Measurements from ENCODE around the gene MORF4L1. TPM values are rescaled to one million over a fixed set of nuclear protein-coding genes. Genes with fewer than 3 reads are reported as not detected.
"Not testable (repeated sequence)": the region's sequence is repeated elsewhere in the genome, so short reads cannot be mapped to it uniquely, and the experiment has no call there.

The MORF4L1 gene
- total RNA-seq, 1 experiment from 2014 or later = 428 TPM

- Histone ChIP-seq H3K27ac (no peak overlapping the region), H3K36me3 (peaks cover 81% of the 10 kb centered on the region), H3K4me1 (replicated peaks) (no peaks in the 10 kb centered on the region), H3K9me3 (replicated peaks) (no peaks in the 10 kb centered on the region), H3K4me3 (no peak overlapping the region), H3K27me3 (replicated peaks) (no peaks in the 10 kb centered on the region)
- DNase-seq (ENCODE audit: low read depth in 1 of 2, low spot score in 2 of 2) = no peak
These were observed 45.2 kb downstream of the MORF4L1 start for GRCh38 chr15:78917888-78918287.

- DNase-seq (ENCODE audit: low read depth in 1 of 2, low spot score in 2 of 2) = no peak
- Histone ChIP-seq H3K4me1 (replicated peaks) (no peaks in the 10 kb centered on the region), H3K27ac (no peak overlapping the region), H3K9me3 (replicated peaks) (no peaks in the 10 kb centered on the region), H3K4me3 (no peak overlapping the region), H3K36me3 (peaks cover 52% of the 10 kb centered on the region), H3K27me3 (replicated peaks) (no peaks in the 10 kb centered on the region)
These were observed 48.8 kb downstream of the MORF4L1 start for GRCh38 chr15:78921517-78921916.

- no peak overlapping the region for H3K27ac ChIP-seq
- H3K9me3 ChIP-seq (replicated peaks) = no peaks in the 10 kb centered on the region
- H3K4me1 ChIP-seq (replicated peaks) = no peaks in the 10 kb centered on the region
- no peaks in the 10 kb centered on the region for H3K27me3 ChIP-seq (replicated peaks)
- H3K4me3 ChIP-seq = no peak overlapping the region
- DNase-seq (ENCODE audit: low read depth in 1 of 2, low spot score in 2 of 2) = no peak
- H3K36me3 ChIP-seq = peaks cover 50% of the 10 kb centered on the region
These were observed 49.2 kb downstream of the MORF4L1 start for GRCh38 chr15:78921940-78922339.

- H3K27me3 ChIP-seq (replicated peaks) = no peaks in the 10 kb centered on the region
- H3K36me3 ChIP-seq = peaks cover 48% of the 10 kb centered on the region
- no peak overlapping the region for H3K4me3 ChIP-seq
- H3K27ac ChIP-seq = no peak overlapping the region
- no peaks in the 10 kb centered on the region for H3K9me3 ChIP-seq (replicated peaks)
- H3K4me1 ChIP-seq (replicated peaks) = no peaks in the 10 kb centered on the region
- DNase-seq (ENCODE audit: low read depth in 1 of 2, low spot score in 2 of 2) = no peak
These were observed 49.8 kb downstream of the MORF4L1 start for GRCh38 chr15:78922527-78922926.

GRCh38 chr15:78923015-78923414 lies 50.3 kb downstream of the MORF4L1 start:
- no peak for DNase-seq (ENCODE audit: low read depth in 1 of 2, low spot score in 2 of 2)
- H3K27me3 ChIP-seq (replicated peaks) = no peaks in the 10 kb centered on the region
- H3K4me1 ChIP-seq (replicated peaks) = no peaks in the 10 kb centered on the region
- no peaks in the 10 kb centered on the region for H3K9me3 ChIP-seq (replicated peaks)
- H3K36me3 ChIP-seq = peaks cover 44% of the 10 kb centered on the region
- H3K27ac ChIP-seq = no peak overlapping the region
- no peak overlapping the region for H3K4me3 ChIP-seq

- H3K27ac ChIP-seq = no peak overlapping the region
- no peak overlapping the region for H3K4me3 ChIP-seq
- peaks cover 39% of the 10 kb centered on the region for H3K36me3 ChIP-seq
- no peaks in the 10 kb centered on the region for H3K4me1 ChIP-seq (replicated peaks)
- no peak for DNase-seq (ENCODE audit: low read depth in 1 of 2, low spot score in 2 of 2)
- no peaks in the 10 kb centered on the region for H3K9me3 ChIP-seq (replicated peaks)
- H3K27me3 ChIP-seq (replicated peaks) = no peaks in the 10 kb centered on the region
These were observed 51.0 kb downstream of the MORF4L1 start for GRCh38 chr15:78923480-78924360.

GRCh38 chr15:78925076-78925624 lies 52.5 kb downstream of the MORF4L1 start:
- Histone ChIP-seq H3K27ac (no peak overlapping the region), H3K9me3 (replicated peaks) (no peaks in the 10 kb centered on the region), H3K4me1 (replicated peaks) (no peaks in the 10 kb centered on the region), H3K27me3 (replicated peaks) (no peaks in the 10 kb centered on the region), H3K4me3 (no peak overlapping the region), H3K36me3 (peaks cover 25% of the 10 kb centered on the region)
- no peak for DNase-seq (ENCODE audit: low read depth in 1 of 2, low spot score in 2 of 2)

- Histone ChIP-seq H3K27ac (no peak overlapping the region), H3K4me1 (replicated peaks) (peaks cover 7% of the 10 kb centered on the region), H3K27me3 (replicated peaks) (no peaks in the 10 kb centered on the region), H3K4me3 (no peak overlapping the region), H3K36me3 (peaks cover 18% of the 10 kb centered on the region), H3K9me3 (replicated peaks) (no peaks in the 10 kb centered on the region)
- no peak for DNase-seq (ENCODE audit: low read depth in 1 of 2, low spot score in 2 of 2)
These were observed 53.5 kb downstream of the MORF4L1 start for GRCh38 chr15:78925956-78926743.

- no peaks in the 10 kb centered on the region for H3K27me3 ChIP-seq (replicated peaks)
- no peak overlapping the region for H3K27ac ChIP-seq
- no peak overlapping the region for H3K4me3 ChIP-seq
- peaks cover 9% of the 10 kb centered on the region for H3K4me1 ChIP-seq (replicated peaks)
- no peaks in the 10 kb centered on the region for H3K9me3 ChIP-seq (replicated peaks)
- no peak for DNase-seq (ENCODE audit: low read depth in 1 of 2, low spot score in 2 of 2)
- peaks cover 7% of the 10 kb centered on the region for H3K36me3 ChIP-seq
These were observed 54.5 kb downstream of the MORF4L1 start for GRCh38 chr15:78927077-78927790.

GRCh38 chr15:78928176-78928575 lies 55.5 kb downstream of the MORF4L1 start:
- not testable (repeated sequence) for H3K27ac ChIP-seq; H3K9me3 ChIP-seq (replicated peaks); H3K27me3 ChIP-seq (replicated peaks); H3K36me3 ChIP-seq; DNase-seq (ENCODE audit: low read depth in 1 of 2, low spot score in 2 of 2); H3K4me1 ChIP-seq (replicated peaks); H3K4me3 ChIP-seq

- no peak for DNase-seq (ENCODE audit: low read depth in 1 of 2, low spot score in 2 of 2)
- Histone ChIP-seq H3K4me1 (replicated peaks) (peaks cover 9% of the 10 kb centered on the region), H3K4me3 (no peak overlapping the region), H3K27me3 (replicated peaks) (no peaks in the 10 kb centered on the region), H3K36me3 (peaks cover 2% of the 10 kb centered on the region; the same call in 1 of the 2 replicates), H3K9me3 (replicated peaks) (no peaks in the 10 kb centered on the region), H3K27ac (no peak overlapping the region)
These were observed 56.0 kb downstream of the MORF4L1 start for GRCh38 chr15:78928616-78929093.

- H3K27ac ChIP-seq = no peak overlapping the region
These were observed 57.0 kb downstream of the MORF4L1 start for GRCh38 chr15:78929536-78930264.

More at GRCh38 chr15:78929536-78930264, 57.0 kb downstream of the MORF4L1 start:
- peaks cover 9% of the 10 kb centered on the region for H3K4me1 ChIP-seq (replicated peaks)
- H3K4me3 ChIP-seq = no peak overlapping the region
- H3K36me3 ChIP-seq = peaks cover 2% of the 10 kb centered on the region; the same call in 1 of the 2 replicates
- no peaks in the 10 kb centered on the region for H3K9me3 ChIP-seq (replicated peaks)
- no peak for DNase-seq (ENCODE audit: low read depth in 1 of 2, low spot score in 2 of 2)
- H3K27me3 ChIP-seq (replicated peaks) = no peaks in the 10 kb centered on the region

All from SJSA1 (cell line).